GM19043 (cell line): ENCODE results near the gene MYO7B.

Experiments
- ATAC-seq: cut with Tn5 transposase; IDR thresholded peaks from one replicate; pipeline ENCODE4 v1.9.1; 2021; ENCODE audit warnings: low read depth; ENCODE audit not compliant: unreplicated experiment

MYO7B gene

DNA sequence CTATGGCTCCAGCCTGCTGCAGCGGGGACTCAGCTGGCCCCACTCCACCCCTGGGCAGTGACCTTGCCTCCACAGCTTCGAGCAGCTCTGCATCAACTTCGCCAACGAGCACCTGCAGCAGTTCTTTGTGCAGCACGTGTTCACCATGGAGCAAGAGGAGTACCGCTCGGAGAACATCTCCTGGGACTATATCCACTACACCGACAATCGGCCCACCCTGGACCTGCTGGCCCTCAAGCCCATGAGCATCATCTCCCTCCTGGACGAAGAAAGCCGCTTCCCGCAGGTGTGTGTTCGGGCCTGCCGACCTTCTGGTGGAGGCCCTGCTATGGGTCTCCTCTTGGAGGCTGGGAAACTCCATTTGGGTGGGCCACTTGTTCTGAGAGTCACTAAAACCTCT lies 48.6 kb downstream of the MYO7B start:
- no peak for ATAC-seq

DNA sequence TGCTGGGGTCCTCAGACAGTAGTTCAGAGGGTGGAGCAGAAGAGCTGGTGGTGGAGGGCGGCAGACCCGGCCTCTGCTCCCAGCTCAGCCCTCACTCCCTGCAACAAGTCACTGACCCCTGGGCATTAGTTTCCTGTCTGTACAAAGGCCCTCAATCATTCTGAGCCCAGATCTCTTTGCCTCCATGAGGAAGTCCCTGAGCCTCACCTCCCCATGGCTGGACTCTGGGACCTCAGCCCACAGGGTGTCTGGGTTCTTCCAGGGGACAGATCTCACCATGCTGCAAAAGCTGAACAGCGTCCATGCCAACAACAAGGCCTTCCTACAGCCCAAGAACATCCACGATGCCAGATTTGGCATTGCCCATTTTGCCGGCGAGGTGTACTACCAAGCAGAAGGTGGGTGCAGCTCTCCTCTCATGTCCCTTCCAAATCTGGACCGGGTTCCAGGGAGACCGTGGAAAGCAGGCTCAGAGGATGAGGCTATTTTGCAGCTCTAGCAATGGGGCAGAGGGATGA lies 49.1 kb downstream of the MYO7B start:
- ATAC-seq: no peak

DNA sequence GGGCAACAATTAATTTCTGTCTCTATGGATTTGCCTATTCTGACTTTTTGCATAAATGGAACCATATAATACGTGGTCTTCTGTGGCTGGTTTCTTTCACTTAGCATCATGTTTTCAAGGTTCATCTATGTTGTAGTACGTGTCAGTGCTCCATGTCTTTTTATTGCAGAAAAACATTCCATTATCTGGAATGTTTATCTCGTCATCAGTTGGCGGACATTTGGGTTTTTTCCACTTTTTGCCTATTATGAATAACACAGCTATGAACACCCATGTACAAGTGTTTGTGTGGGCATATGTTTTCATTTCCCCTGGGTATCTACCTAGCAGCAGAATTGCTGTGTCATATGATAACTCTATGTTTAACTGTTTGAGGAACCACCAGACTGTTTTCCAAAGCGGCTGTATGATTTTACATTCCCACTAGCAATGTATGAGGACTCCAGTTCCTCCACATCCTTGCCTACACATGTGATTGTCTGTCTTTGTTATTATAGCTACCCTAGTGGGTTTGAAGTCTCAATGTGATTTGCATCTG lies 49.9 kb downstream of the MYO7B start:
- no peak for ATAC-seq

DNA sequence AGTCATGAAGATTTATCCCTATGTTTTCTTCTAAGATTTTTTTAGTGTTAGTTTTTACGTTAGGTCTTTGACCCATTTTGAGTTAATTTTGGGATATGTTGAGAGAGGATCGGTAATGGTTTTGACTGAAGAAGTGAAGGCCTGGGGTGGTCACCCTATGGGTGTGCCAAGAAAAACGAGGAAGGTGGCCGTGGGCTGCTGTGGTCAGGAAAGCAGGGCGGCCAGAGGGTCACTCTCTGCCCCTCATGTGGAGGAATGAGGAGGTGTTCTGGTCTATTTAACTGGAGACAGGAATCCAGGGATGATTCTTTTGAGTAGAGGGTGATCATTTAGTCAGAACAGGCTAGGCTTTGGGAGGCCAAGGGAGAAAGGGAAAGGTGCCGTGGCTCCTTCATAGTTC lies 50.7 kb downstream of the MYO7B start:
- no peak for ATAC-seq

DNA sequence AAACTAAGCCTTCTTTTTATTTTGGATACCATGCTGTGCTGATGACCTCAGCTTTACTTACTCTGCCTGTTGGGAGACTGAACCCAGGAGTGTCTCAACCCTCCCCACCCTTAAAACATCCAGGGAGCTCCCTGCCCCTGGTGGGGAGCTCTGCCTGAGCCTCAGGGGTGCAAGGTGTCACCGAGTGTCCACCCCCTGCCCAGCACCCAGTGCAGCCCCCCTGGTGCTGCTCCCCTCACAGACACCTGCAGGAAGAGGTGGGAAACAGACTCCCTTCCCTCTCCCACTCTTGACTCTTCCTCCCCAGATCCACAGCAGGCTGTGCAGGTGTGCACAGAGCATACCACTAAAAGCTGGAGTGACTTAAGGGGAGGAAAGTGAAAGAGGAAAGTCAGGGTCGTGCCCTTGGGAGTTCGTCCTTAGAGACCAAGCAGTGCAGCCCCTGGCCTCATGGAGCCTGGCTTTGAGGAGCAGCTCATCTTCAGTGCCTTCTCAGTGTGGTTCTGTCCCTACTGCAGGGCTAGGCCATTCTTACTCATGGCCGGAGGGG lies 51.3 kb downstream of the MYO7B start:
- no peak for ATAC-seq

DNA sequence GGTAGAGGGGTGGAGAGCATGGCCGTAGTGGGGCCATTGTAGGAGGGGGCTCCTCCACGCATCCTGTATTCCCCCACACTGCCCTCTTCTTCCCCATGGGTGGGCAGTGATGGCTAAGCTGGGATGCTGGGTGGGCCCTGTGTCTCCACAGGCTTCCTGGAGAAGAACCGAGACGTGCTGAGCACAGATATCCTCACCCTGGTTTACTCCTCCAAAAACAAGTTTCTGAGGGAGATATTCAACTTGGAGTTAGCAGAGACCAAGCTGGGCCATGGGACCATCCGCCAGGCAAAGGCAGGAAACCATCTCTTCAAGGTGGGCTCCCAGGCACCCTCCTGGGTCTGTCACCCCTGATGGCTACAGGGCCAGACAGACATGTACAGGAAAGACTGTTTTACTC lies 52.8 kb downstream of the MYO7B start:
- ATAC-seq: no peak

DNA sequence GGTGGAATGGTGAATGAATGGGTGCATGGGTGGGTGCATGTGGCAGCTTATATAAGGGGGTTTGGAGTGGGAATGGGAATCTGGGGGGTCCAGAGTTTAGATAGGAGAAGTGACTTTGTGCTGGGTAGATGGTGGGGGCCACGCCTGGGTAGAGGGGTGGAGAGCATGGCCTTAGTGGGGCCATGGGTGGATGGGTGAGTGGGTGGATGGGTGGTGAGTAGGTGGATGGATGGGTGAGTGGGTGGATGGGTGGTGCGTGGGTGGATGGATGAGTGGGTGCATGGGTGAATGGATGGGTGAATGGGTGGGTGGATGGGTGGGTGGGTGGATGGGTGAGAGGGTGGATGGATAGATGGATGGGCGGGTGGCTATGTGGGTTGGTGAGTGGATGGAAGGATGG lies 53.9 kb downstream of the MYO7B start:
- no peak for ATAC-seq

DNA sequence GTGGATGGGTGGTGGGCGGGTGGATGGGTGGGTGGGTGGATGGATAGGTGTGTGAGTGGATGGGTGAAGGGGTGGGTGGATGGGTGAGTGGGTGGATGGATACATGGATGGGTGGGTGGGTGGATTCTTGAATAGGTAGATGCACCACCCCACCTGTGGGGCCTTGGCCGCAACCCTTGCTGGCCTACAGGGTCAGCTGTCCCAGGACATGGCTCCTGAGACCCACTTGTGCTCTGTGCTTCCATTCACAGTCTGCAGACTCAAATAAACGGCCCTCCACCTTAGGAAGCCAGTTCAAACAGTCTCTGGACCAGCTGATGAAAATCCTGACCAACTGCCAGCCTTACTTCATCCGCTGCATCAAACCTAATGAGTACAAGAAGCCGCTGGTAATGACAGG lies 54.4 kb downstream of the MYO7B start:
- no peak for ATAC-seq

DNA sequence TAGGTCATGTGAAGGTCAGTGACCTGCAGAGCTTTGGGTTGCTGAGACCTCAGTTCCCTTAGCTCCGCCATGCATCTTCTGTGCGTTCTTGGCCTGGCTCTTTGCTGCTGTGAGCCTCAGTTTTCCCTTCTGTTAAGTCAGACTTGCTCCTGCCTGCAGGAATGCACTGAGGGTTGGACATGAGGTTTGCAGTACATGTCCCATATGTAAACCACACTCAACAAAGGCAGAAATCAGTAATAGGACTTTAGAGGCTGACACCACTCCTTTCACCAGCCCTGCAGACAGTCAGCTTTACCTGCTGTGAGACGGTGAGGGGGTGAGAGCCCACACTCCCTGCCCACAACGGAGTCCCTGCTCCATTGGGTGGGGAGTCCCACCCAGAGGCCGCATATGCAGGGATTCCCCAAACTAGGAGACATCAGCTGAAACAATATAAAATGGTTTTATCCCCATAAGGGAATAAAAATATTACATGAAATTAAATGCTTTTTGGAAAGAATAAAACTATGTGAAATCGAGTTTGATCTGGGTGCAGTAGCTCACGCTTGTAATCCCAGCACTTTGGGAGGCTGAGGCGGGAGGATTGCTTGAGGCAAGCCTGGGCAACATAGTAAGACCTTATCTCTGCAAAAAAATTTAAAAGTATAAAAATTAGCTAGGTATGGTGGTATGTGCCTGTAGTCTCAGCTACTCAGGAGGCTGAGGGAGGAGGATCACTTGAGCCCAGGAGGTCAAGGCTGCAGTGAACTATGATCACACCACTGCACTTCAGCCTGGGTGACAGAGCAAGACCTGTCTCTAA lies 55.1 kb downstream of the MYO7B start:
- ATAC-seq: no peak

DNA sequence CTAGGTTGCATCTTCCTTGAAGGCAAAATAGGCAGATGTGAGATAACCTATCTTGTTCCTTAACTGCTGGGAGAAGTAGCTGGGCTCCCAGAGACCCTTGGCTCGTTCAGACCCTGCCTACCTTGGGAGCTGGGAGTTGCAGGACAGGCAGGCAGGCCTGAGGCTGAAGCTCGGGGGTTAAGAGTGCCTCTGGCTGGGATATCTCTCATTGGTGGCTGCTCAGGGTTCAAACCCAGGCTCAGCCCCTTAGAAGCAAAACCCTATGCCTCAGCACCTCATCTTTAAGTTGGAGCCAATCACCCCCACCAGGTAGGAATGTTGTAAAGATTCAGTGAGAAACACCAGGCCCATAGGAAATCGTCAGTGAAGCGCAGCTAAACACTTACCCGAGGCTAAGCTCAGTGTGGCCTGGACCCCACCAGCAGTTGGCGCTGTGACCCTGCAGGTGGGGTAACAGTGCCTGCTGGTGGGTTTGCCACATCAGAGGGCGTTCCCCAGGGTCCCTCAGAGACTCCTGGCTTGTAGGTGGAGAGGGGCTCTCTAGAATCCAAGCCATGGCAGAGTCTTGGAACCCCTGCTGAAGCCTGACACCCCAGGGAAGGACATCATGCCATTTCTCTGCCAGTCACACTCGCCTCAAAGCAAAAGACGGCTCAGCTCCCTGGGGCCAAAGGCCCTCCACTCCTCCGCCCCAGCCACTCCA lies 55.9 kb downstream of the MYO7B start:
- no peak for ATAC-seq

DNA sequence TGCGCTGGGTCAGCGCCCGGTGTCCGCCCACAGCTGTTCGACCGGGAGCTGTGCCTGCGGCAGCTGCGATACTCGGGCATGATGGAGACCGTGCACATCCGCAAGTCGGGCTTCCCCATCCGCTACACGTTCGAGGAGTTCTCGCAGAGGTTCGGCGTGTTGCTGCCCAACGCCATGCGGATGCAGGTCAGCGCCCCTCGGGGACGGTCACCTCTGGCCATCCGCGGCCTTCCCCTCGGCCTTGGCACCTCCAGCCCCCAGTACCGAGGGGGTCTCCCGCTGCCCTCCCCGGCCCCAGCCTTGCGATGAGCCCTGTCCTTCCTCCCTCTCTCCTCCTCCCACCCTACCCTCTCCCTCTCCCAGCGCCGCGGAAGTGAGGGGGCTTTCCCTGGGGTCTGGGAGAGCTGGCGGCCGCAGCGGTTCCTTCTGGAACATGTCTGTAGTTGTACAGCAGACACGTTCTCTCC lies 57.3 kb downstream of the MYO7B start:
- no peak for ATAC-seq

DNA sequence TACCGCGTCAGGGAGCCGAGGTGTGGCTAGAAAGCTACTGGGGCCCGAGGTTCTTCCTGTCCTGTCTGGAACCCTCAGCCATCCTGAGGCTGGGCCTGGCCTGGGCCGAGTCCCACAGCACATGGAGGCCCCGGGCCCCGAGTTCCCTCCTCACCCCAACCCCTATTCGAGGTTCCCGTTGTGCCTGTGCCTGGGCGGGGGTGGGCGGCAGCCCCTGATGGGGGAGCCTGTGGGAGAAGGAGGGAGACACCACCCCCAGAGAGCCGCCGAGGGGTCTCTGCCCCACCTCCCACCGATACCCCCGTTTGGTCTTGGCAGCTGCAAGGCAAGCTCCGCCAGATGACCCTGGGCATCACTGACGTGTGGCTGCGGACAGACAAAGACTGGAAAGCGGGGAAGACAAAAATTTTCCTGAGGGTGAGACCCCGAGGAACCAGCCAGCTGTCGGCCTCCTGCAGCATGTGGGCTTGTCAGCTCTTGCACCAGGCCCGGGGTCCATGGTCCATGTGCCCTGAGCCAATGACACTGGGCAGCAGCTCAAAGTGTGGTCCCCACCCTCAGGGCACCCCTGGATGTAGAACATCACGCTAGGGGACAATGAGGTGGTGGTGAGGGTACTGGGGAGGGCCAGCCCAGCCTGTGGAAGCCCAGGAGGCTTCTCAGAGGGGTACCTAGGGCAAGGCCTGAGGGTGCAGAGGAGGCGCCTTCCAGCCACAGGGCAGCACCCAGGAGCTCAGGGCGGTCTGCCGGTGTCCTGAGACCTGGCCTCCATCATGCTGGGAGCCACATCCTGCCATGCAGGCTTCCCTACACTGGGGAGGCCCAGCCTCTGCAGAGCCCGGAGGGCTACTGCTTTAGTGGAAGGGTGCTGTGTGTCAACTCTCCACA lies 58.0 kb downstream of the MYO7B start:
- no peak for ATAC-seq

DNA sequence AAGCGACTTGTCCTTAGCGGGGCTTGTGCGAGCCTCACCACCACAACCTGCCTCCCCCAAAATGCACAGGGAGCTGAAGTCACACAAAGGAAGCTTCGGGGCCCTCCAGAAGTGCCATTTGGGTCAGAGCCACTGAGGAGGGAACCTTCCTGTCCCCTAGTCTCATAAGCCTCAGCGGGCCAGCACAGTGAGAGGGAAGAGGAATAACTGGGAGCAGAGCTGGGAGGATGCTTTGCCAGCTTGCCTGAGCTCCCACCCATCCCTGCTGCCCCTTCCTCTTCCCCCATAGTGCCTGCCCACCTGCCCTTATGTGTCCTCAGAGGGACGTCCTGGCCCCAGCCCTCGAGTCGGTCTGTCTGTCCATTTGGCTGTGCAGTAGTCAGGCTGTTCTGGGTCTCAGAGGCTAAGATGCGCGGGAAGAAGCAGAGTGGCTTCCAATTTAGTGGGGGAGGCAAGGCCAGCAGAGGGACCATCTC lies 58.7 kb downstream of the MYO7B start:
- ATAC-seq: no peak

DNA sequence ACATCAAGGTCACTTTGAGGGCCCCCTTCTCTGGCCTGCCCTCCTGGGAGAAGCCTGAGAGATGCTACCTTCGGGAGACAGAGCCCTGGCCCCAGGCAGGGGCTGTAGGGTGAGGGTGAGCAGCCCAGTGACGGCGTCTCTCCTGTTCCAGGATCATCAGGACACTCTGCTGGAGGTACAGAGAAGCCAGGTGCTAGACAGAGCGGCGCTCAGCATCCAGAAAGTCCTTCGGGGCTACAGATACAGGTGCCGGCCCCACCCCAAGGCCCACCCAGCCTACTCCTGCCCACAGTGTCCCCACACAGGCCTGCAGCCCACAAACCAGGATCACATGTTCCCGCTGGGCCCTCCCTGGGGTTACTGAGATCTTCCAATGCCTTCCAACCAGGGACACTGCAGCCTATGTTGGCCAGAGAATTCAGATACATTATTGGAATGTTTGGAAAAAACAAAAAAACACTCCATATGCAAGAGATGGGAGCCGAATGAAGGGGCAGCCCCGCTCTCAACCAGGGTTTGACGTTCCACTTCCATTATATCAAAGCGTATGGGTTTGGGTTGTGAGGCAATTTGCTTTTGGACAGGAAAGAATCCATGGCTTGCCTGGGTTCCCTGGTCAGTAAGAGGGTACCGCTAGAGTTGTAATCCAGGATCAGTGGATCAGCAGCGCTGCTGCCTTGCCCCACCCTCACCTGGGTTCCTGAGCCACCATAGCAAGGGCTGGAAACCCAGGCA lies 61.0 kb downstream of the MYO7B start:
- ATAC-seq: no peak

DNA sequence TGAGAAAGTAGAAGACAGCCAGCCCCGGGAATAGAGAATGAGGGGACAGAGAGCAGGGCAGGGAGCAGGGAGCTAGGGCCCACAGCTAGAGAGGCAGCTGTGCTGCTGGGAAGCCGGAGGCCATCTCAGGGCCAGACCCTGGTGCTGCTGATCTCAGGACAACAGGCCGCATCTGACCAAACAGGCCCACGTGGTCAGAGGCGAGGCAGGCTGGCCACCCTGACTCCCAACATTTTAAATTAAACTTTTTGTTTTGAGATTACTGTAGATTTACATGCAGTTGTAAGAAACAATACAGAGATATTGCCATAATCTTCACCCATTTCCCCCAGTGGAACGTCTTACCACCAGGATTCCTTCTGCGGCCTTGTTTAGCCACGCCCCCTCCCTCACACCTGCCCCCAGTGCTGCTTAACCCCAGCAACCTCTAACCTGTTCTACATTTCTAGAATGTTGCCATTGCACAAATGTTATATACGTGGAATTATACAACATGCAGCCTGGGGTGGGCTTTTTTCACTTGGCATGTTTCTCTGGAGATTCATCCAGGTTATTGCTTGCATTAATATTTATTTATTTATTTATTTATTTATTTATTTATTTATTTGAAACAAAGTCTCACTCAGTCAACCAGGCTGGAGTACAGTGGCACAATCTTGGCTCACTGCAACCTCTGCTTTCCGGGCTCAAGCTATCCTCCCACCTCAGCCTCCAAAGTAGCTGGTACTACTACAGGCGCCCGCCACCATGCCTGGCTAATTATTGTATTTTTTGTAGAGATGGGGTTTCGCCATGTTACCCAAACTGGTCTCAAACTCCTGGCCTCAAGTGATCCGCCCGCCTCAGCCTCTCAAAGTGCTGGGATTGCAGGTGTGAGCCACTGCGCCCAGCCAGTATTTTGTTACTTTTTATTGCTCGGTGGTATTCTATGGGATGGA lies 61.8 kb downstream of the MYO7B start:
- ATAC-seq: no peak

DNA sequence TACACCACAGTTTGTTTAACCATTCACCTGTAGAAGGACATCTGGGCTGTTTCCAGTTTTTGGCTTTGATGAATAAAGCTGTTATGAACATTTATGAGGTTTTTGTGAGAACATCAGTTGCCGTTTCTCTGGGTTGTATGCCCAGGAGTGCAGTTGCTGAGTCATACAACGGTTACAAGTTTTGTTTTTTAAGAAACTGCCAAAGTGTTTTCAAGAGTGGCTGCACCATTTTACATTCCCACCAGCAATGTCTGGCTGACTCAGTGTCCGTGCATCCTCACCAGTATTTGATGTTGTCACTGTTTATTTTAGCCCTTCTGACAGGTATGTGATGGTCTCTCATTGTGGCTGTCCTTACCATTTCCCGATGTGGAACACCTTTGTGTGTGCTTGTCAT lies 62.5 kb downstream of the MYO7B start:
- no peak for ATAC-seq

DNA sequence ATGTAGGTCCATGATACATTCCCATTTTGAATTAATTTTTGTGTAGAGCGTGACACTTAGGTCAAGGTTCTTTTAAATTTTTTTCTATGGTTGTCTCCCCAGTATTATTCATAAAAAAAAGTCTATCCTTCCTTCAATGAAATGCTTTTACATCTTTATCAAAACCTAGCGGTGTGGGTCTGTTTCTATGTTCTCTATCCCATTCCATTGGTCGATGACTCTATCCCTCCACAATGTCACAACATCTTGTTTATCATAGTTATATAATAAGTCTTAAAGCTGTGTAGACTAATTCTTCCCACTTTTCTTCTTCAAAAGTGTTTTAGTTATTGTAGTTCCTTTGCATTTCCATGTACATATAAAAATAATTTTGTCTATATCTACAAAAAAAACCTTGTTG lies 63.2 kb downstream of the MYO7B start:
- no peak for ATAC-seq

DNA sequence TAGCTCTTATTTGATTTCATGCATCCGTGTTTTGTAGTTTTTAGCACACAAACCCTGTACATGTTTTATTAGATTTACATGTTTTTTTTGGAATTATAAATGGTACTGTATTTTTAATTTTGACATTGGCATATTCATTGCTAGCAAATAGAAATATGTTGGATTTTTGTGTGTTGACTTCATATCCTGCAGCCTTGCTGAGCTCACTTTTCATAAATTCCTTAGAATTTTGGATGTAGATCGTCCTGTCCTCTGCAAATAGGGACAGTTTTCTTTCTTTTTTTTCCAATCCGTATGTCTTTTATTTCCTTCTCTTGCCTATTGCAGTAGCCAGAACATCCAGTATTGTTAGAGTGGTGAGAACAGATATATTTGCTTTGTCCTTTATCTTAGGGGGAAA lies 63.7 kb downstream of the MYO7B start:
- no peak for ATAC-seq
